Neural cell (in vitro differentiated cells): Measurements from ENCODE around the gene CNKSR2. TPM values are rescaled to one million over a fixed set of nuclear protein-coding genes. Genes with fewer than 3 reads are reported as not detected.

ENCODE experiments used
- H2AFZ ChIP-seq: fragments of 200-600, 300-800 bp; sonication (generic), shearing (Covaris generic); 2 replicates; pipeline ENCODE4 v1.6.0; 2014; ENCODE audit warnings: low read depth, mild to moderate bottlenecking, antibody characterized with exemption, low read length, moderate library complexity
- H3F3A ChIP-seq: fragments of 200-600 bp; shearing (Covaris generic); 2 replicates; pipeline ENCODE4 v1.6.1; 2016; ENCODE audit warnings: mild to moderate bottlenecking, moderate library complexity, mixed read lengths, antibody characterized with exemption, low read length; ENCODE audit not compliant: insufficient read depth, poor library complexity, severe bottlenecking
- H3K27ac ChIP-seq: fragments of 200-600, 300-800 bp; sonication (generic), shearing (Covaris generic); 2 replicates; pipeline ENCODE4 v1.5.1; 2014; ENCODE audit warnings: mild to moderate bottlenecking, low read length, moderate library complexity
- H3K27me3 ChIP-seq: fragments of 300-800, 200-600 bp; sonication (generic), shearing (Covaris generic); 2 replicates; pipeline ENCODE4 v1.6.0; 2014; ENCODE audit warnings: mild to moderate bottlenecking, low read depth, low read length, moderate library complexity; ENCODE audit not compliant: insufficient read depth
- H3K36me3 ChIP-seq: fragments of 300-800, 200-600 bp; sonication (generic), shearing (Covaris generic); 2 replicates; pipeline ENCODE4 v1.5.1; 2014; ENCODE audit warnings: mild to moderate bottlenecking, antibody characterized with exemption, low read length, moderate library complexity; ENCODE audit not compliant: insufficient read depth
- H3K4me2 ChIP-seq: fragments of 300-800, 200-600 bp; sonication (generic), shearing (Covaris generic); 2 replicates; pipeline ENCODE4 v1.6.0; 2014; ENCODE audit warnings: mild to moderate bottlenecking, low read length
- H3K4me3 ChIP-seq: fragments of 300-800, 200-600 bp; sonication (generic), shearing (Covaris generic); 2 replicates; pipeline ENCODE4 v1.5.1; 2014; ENCODE audit warnings: mild to moderate bottlenecking, low read length, moderate library complexity
- H3K79me2 ChIP-seq: fragments of 200-600 bp; shearing (Covaris generic); replicated peaks from 2 replicates; pipeline ENCODE4 v1.6.0; 2014; ENCODE audit warnings: mild to moderate bottlenecking, low read length, moderate library complexity; ENCODE audit not compliant: insufficient read depth
- H3K9ac ChIP-seq: fragments of 300-800, 200-600 bp; sonication (generic), shearing (Covaris generic); 2 replicates; pipeline ENCODE4 v1.6.1; 2016; ENCODE audit warnings: mild to moderate bottlenecking, low read length, mixed read lengths
- H3K9me2 ChIP-seq: fragments of 200-600 bp; shearing (Covaris generic); 2 replicates; pipeline ENCODE4 v1.6.1; 2016; ENCODE audit warnings: mild to moderate bottlenecking, low read length, mixed read lengths; ENCODE audit not compliant: insufficient read depth
- H3K9me3 ChIP-seq: fragments of 200-600, 300-800 bp; sonication (generic), shearing (Covaris generic); 2 replicates; pipeline ENCODE4 v1.6.1; 2016; ENCODE audit warnings: mild to moderate bottlenecking, mixed run types, low read length, moderate library complexity, mixed read lengths
- H4K20me1 ChIP-seq: fragments of 200-600 bp; shearing (Covaris generic); 2 replicates; pipeline ENCODE4 v1.6.1; 2016; ENCODE audit warnings: mild to moderate bottlenecking, mixed run types; ENCODE audit not compliant: insufficient read depth
- CTCF ChIP-seq: fragments of 450-650 bp; IDR thresholded peaks from 2 replicates; pipeline ENCODE4 v1.5.1; 2014; ENCODE audit warnings: antibody characterized with exemption, mild to moderate bottlenecking, moderate library complexity; ENCODE audit not compliant: poor library complexity, severe bottlenecking
- EP300 ChIP-seq: fragments of 450-650 bp; conservative IDR thresholded peaks from 2 replicates; pipeline ENCODE4 v1.6.1; 2014; ENCODE audit warnings: antibody characterized with exemption, mild to moderate bottlenecking, moderate library complexity; ENCODE audit not compliant: poor library complexity, severe bottlenecking
- EZH2 ChIP-seq: fragments of 200-600, 300-800 bp; shearing (Covaris generic), sonication (generic); IDR thresholded peaks from 2 replicates; pipeline ENCODE4 v1.6.1; 2014; ENCODE audit warnings: antibody characterized with exemption, low read length, borderline replicate concordance, mild to moderate bottlenecking; ENCODE audit not compliant: insufficient read depth, poor library complexity, severe bottlenecking
- MXI1 ChIP-seq: fragments of 450-650 bp; conservative IDR thresholded peaks from 2 replicates; pipeline ENCODE4 v1.6.1; 2014; ENCODE audit warnings: antibody characterized with exemption, mild to moderate bottlenecking; ENCODE audit not compliant: poor library complexity, severe bottlenecking
- POLR2AphosphoS5 ChIP-seq: IDR thresholded peaks from 2 replicates; pipeline ENCODE4 v1.6.1; 2012
- RAD21 ChIP-seq: fragments of 450-650 bp; conservative IDR thresholded peaks from 2 replicates; pipeline ENCODE4 v1.6.1; 2014; ENCODE audit warnings: antibody characterized with exemption, mild to moderate bottlenecking, moderate library complexity
- REST ChIP-seq: IDR thresholded peaks from 2 replicates; pipeline ENCODE4 v1.6.1; 2012; ENCODE audit warnings: borderline replicate concordance
- SMC3 ChIP-seq: fragments of 450-650 bp; conservative IDR thresholded peaks from 2 replicates; pipeline ENCODE4 v1.6.1; 2014; ENCODE audit warnings: antibody characterized with exemption, mild to moderate bottlenecking, moderate library complexity; ENCODE audit not compliant: poor library complexity
- TAF1 ChIP-seq: IDR thresholded peaks from 2 replicates; pipeline ENCODE4 v1.6.1; 2012; ENCODE audit warnings: low read depth
- polyA plus RNA-seq: library from polyadenylated mRNA; depleted of rRNA; stranded (reverse); fragments of >200 nt; gene quantifications from 2 replicates; pipeline ENCODE4 v1.2.3, GENCODE V29; 2014

Gene CNKSR2
- polyA plus RNA-seq, 1 donor from 2014 or later = 31.1 TPM

DNA sequence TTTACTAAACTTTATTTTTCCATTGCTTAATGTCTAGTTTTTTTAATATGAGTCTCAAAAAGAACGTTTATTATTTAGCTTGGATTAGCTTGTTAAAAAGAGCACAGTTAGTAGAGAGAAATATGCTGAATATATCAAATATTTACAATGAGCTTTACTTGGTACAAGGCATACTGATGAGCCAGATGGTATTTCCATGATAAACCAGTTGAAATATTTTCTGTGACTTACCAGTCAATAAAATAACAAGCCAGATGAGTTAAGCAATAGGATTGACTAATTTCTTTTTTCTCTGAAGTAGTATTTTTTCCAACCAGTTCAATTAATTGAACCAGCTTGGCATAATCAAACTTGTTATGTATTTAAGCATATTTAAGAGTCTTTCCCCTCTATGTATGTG lies 149.8 kb downstream of the CNKSR2 start:
- Histone ChIP-seq H3K9me2 (no peaks in the 10 kb centered on the region), H3K9me3 (no peaks in the 10 kb centered on the region), H2AFZ (no peak overlapping the region), H3K9ac (no peak overlapping the region), H3K4me2 (no peak overlapping the region), H3K36me3 (no peaks in the 10 kb centered on the region), H3F3A (no peaks in the 10 kb centered on the region), H3K27me3 (no peaks in the 10 kb centered on the region), H4K20me1 (no peaks in the 10 kb centered on the region), H3K4me3 (no peak overlapping the region), H3K79me2 (no peaks in the 10 kb centered on the region), H3K27ac (no peak overlapping the region)
- TF ChIP-seq MXI1 (no peak), EP300 (no peak), EZH2 (no peak), REST (no peak), TAF1 (no peak), RAD21 (no peak), SMC3 (no peak), POLR2AphosphoS5 (no peak), CTCF (no peak)

DNA sequence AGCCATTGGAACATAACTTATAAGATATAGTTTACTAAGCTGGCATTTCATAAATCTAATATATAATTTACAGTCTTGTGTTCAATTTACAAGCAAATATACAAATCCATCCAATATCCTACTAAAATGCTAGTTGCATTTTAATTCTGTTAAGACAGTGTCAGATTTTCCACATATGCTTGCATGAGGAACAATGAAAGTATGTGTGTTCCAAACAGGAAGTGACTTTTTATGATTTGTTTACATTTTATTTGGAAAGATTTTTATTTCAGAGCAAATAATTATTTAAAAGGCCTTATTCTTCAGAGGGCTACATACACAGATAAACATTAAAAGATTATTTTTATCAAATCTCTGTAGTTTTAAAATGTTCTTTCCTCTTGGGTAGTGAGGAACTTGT lies 153.9 kb downstream of the CNKSR2 start:
- Histone ChIP-seq H2AFZ (no peak overlapping the region), H3K9ac (no peak overlapping the region), H3K36me3 (no peaks in the 10 kb centered on the region), H3K79me2 (no peaks in the 10 kb centered on the region), H3K27ac (no peak overlapping the region), H3K4me2 (no peak overlapping the region), H3K9me2 (no peaks in the 10 kb centered on the region), H3F3A (no peaks in the 10 kb centered on the region), H3K9me3 (no peaks in the 10 kb centered on the region), H3K27me3 (no peaks in the 10 kb centered on the region), H3K4me3 (no peak overlapping the region), H4K20me1 (no peaks in the 10 kb centered on the region)
- TF ChIP-seq REST (no peak), EZH2 (no peak), CTCF (no peak), SMC3 (no peak), TAF1 (no peak), MXI1 (no peak), POLR2AphosphoS5 (no peak), EP300 (no peak), RAD21 (no peak)
